GM21360 (cell line): ENCODE data around the gene ZNF260.
"Not testable (repeated sequence)": the region's sequence is repeated elsewhere in the genome, so short reads cannot be mapped to it uniquely, and the experiment has no call there.

ENCODE experiments used
- ATAC-seq: cut with Tn5 transposase; IDR thresholded peaks from one replicate; pipeline ENCODE4 v1.9.1; 2021; ENCODE audit warnings: mild to moderate bottlenecking, moderate library complexity; ENCODE audit not compliant: unreplicated experiment

The ZNF260 gene

DNA sequence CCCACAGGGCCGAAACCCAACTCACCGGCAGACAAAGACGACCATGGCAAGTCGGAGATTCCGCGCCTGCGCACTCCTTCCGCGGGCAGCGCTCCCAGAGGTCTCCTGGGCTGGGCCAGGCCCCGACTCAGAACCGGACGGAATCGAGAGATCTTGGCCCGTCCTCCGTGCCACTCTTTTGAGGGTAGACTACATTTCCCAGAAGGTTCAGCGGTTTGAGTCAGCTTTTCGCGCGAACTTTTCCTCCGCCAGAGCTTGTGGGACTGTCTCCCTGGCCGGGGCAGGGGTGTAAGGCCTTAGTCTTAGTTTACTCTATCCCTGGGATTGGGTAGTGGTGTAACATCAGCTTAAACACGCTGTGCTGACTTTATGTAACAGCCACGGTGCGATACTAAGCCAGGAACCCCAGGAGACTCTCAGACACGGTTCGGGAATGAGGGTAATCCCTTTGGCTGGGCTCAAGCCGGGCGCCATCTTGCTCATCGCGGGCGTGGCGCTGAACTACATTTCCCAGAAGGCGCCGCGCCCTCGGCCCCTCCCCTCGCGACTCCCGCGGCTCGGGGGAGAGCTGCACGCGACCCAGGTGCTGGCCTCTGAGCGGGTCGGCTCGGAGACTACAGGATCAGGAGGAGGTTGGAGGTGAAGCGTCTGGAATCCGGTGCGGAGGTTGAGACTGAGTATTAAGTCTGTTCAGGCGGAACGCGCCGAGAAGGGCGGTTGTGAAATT lies at the start of gene ZNF260:
Gene ZNF260, minus strand, starts transcription at position 78 of the 727 bp plus-strand sequence. CDS start 13,033 bp downstream, outside the sequence.
- ATAC-seq: peak; percentile 74

DNA sequence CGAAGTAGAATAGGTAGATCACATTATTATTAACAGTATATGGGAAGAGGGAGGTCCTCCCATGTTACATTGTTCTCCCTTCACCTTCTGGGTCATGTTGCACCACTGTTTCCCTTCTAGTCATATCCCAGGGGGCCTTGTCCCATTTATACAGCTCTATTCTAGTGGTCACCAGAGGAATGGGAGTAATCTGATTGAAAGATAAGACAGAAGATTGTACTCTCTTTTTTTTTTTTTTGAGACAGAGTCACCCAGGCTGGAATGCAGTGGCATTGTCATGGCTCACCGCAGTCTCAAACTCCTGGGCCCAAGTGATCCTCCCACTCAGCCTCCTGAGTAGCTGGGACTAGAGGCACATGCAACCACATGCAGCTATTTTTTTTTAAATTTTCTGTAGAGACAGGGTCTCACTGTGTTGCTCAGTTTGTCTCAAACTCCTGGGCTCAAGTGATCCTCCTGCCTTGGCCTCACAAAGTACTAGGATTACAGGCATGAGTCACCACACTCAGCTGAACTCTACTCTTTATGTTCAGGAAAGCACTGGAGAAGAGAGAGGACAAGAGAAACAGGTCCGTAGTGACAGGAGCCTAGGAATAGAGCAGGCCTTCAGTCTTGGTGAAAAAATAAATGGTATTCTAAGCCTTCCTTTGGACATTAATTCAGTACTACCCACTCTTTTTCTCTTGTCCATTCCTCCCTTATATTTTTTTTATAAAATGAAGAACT lies 49.4 kb upstream of the ZNF260 start:
- ATAC-seq: no peak

DNA sequence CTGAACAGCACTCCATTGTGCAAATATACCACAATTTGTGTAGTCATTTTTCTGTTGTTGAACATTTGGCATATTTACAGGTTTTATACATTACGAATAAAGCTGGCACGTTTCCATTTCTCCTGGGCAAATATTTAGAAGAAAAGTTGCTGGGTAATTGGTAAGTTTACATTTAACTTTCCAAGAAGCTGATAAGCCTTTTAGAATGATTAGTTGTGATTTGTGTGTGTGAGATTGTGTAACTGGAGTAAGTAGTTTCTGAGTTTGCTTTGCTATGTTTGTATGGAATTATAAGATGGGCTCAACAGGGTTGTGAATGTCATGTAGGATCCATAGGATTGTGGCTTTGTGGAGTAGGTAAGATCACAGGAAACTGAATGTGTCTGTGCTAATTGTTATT lies 46.7 kb upstream of the ZNF260 start:
- ATAC-seq: no peak

DNA sequence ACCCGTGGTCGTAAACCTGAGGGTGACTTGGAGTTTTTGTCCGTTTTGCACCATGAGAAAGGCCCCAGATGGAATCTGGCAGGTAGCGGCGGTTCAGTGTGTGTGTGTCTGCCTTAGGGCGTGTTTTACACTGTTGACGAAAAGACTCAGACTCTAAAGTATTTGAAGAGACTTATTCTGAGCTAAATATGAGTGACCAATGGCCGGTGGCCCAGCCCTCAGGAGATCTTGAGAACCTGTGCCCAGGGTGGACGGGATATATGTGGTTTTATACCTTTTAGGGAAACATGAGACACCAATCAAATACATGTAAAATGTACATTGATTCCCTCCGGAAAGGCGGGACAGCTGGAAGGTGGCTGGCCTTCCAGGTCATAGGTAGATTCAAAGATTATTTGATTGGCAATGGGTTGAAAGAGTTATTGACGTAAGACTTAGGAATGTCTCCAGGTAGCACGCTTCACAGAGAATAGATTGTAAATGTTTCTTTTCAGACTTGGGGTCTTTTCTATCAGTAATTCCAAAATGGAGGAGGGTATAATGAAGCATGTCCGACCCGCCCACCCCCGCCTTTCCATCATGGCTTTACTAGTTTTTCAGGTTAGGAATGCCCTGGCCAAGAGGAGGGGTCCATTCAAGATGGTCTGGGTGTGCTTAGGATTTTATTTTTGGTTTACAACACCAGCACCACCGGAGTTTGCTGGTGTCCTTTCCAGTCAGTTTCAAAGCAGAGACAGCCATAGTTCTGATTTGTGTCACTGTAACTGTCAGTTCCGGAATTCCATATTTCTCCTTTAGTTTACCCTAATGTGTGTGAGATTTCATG lies 46.0 kb upstream of the ZNF260 start:
- ATAC-seq: no peak

DNA sequence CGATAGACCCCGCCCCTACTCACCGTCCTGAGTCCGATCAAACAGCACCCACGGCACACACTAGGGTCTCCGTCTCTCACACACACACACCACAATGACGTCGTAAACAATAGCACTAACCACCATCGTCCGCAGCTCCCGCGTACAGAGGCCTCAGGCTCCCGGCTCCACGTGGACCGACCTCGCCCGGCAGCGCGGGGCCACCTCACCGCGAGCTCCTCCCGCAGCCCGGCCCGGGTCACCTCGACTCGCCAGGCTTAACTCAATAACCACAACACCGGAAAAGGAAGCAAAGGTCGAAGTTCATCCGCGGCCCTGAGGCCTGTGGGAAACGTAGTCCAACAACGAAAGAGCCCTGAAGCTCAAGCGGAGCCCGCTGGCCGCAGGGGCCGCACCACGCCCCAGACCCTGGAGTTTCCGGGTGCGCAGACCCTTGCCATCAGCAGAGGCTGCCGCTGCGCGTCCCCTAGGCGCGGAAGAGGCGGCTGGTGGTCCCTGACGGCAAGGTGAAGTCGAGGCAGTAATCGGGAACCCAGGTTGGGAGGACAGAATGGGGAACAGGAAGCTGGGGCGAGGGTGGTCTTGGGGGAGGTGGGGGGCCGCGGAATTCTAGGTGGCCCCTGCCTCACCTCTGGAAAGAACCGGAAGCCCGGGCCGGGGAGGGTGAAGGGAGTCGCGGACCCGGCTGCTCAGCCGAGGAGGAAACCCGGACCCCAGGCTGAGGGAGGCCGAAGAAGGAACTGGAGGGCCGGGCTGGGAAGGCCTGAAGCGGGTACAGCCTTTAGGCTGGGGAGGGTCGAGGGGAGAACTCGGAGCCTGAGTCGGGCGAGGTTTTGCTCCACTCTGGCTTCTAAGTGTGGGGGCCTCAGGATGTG lies 45.2 kb upstream of the ZNF260 start, which contains the start of gene ZNF529:
Gene ZNF529, minus strand, starts transcription at position 273 of the 875 bp plus-strand sequence. CDS start 946 bp downstream, outside the sequence.
- ATAC-seq: peak; percentile 90

DNA sequence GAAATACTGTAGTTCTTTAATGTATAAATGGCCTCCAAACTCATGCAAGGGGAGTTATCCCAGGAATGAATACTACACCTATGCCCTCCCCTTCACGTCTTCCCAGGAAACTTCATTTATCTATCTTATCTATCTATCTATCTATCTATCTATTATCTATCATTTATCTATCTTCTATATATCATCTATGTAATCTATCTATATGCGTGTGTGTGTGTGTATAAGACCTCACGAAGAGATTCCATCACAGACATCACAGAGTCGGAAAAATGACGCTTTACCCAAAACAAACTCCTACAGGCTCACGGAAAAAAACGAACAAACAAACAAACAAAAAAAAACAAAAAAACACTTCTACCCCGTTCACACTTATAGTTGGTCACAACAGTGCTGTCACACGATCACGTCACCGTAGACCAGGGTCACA lies 44.5 kb upstream of the ZNF260 start:
- no peak for ATAC-seq

DNA sequence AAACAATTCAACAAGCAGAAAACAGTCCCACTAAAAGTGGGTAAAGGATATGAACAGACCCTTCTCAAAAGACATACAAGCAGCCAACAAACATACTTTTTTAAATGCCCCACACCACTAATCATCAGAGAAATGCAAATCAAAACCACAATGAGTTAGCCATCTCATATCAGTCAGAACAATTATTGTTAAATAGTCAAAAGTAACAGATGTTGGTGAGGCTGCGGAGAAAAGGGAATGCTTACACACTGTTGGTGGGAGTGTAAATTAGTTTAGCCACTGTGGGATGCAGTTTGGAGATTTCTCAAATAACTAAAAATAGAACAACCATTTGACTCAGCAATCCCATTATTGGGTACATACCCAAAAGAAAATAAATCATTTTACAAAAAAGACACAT lies 36.3 kb upstream of the ZNF260 start:
- no peak for ATAC-seq

DNA sequence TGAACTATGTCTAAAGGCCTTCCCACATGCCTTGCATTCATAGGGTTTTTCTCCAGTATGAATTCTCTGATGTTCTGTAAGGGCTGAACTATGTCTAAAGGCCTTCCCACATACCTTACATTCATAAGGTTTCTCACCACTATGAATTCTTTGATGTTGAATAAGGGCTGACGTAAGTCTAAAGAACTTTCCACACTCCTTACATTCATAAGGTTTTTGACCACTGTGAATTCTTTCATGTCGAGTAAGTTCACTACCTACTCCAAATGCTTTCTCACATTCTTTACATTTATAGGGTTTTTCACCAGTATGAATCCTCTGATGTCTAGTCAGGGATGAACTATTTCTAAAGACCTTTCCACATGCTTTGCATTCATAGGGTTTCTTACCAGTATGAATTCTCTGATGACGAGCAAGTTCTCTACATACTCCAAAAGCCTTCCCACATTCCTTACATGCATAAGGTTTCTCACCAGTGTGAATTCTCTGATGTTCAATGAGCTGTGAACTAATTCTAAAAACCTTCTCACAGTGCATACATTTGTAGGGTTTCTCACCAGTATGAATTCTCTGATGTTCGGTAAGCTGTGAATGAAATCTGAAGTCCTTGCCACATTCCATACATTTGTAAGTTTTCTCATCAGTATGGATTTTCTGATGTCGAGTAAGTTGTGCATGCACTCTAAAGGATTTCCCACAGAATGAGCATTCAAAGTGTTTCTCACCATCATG lies 19.1 kb upstream of the ZNF260 start:
- no peak for ATAC-seq

DNA sequence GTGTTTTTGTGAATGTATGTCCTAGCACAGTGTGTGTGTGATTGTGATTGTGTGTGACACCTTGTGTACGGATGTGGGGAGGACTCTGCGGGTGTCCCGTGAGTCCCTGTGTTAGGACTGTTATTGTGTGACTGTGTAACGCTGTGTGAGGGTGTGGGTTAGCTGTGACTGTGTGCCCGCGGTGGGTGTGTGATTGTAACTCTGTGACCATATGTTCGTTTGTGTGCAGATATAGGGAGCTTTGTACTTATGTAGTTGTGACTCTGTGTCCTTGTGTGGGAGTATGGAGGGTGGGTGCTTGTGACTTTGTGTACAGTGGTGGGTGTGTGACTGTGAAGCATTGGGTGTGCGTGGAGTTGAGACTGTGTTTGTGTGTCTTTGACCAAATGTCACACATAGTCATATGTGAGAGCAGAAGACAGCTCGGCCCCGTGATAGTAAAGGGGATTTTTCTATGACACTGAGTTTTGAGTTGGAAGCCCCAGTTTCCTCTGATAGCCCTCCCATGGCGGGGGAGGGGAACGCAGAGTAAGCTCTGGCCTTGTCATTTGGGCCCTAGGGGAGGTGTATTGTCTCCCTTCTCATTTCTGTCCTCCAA lies 949 bp upstream of the ZNF260 start:
- peak; percentile 31 for ATAC-seq

DNA sequence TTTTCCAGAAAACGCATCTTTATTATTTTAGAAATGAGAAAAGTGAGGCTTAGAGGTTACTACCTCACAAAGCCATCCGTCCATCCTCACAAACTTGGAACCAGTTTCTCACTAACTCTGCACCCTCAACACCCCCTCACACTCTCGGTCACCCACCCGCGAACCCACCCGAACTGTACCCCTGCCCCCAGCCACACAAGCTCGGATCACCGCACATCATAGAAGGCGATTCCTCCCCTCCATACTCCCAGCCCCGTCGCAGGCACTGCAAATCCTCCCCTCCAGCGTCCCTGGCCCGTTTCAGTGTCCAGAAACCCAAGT lies 238 bp downstream of the ZNF260 start:
- no peak for ATAC-seq

DNA sequence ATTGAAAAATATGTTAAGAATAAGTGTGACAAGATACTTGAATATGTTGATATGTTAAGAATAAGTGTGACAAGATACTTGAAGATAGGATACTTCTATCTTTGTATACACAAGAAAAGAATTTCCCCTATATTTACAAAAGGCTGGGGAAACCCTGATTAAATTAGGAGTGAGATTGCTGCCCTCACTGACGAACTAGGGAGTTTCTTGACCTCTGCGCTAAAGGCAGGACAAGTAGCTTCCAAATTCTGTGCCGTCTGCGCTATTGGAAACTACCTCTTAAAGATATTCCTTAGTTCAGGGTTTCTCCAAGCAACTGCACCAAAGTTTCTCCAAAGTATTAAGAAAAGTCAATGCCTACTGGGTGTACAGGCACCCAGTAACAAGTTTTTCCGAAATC lies 730 bp downstream of the ZNF260 start:
- no peak for ATAC-seq

DNA sequence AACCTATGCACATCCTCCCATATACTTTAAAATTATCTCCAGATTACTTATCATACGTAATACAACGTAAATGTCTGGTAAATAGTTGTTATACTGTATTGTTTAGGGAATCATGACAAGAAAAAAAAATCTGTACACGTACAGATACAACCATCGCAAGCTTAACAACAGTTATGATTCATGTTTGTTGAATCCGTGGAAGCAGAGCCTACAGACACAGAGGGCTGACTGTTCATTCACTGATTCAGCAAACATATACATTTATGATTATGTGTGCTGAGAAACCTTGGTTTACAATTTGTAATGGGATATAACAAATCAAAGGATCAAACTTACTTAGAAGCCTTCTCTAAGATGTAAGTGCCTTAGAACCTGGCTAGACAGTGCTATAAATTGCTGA lies 1.5 kb downstream of the ZNF260 start:
- ATAC-seq: no peak

DNA sequence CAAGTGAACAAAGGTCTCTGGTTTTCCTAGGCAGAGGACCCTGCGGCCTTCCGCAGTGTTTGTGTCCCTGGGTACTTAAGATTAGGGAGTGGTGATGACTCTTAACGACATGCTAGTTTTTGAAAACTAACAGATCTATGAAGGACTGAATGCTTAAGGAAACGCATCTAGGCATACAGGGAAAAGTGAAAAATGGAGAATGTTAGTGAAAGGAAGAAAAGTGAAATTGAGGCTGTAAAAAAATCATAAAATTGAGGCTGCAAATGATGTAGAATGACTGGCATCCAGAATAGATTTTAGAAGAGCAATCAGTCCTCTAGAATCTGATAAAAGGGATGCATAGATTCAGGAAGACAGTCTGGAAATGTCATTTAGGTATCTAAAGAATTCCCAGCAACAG lies 3.5 kb downstream of the ZNF260 start:
- no peak for ATAC-seq

DNA sequence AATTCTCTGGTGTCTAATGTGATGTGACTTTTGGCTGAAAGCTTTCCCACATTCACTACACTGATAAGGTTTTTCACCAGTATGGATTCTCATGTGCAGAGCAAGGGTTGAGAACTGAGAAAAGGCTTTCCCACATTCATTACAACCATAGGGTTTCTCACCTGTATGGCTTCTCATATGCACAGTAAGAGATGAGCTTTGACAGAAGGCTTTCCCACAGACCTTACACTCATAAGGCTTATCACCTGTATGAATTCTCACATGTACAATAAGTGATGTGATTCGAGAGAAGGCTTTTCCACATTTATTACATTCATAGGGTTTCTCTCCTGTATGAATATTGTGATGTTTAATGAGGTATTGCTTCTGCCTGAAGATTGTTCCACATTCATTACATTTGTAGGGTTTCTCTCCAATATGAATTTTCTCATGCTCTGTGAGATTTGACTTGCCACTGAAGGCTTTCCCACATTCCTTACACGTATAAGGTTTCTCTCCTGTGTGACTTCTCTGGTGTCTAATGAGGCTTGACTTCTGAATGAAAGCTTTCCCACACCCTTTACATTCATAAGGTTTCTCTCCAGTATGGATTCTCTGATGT lies 14.0 kb downstream of the ZNF260 start:
- no peak for ATAC-seq

DNA sequence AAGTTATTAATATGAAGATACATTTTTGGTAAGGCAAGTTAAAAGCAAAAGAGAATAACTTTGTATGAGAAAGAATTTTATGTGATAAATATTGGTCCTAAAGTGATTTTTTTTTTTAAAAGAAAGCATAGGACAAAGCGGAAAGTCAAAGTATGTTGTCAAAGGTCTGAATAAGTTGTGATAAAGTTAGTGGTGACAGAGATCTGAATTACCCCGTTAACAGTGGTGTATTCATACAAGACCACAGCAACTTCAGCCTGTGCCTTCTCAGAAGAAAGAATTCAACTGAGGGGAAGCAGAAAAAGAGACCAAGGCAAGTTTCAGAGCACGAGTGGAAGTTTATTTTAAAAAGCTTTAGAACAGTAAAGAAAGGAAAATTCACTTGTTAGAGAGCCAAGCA lies 19.7 kb downstream of the ZNF260 start:
- no peak for ATAC-seq

DNA sequence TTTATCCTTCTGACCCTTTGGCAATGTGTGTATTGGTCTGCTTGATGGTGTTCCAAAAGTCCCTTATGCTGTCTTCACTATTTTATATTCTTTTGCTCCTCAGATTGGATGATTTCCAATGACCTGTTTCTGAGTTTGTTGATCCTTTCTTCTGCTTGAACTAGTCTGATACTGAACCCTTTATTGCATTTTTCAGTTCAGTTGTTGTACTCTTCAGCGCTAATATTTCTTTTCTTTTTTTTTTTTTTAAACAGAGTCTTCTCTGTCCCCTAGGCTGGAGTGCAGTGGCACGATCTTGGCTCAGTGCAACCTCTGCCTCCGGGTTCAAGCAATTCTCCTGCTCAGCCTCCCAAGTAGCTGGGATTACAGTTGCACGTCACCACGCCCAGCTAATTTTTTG lies 26.1 kb downstream of the ZNF260 start:
- ATAC-seq: no peak

DNA sequence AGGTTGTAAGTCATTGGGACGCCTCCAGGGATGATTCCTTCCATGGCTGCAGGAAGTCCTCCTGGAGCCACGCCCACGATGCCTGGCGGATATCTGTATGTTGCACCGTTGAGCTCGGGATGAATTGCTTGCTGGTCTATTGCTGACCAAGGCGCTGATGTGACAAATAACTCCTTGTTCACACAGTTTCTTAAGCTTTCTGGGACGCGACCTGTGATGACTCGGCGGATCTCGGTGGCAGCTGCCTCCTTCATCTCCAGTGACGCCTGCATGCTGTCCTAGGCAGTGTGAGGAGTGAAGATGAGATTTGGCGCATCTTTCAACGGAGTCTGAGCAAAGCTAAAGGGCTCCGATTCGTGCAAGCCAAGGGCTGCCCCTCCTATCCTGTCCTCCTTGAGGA lies 31.1 kb downstream of the ZNF260 start:
- no peak for ATAC-seq

DNA sequence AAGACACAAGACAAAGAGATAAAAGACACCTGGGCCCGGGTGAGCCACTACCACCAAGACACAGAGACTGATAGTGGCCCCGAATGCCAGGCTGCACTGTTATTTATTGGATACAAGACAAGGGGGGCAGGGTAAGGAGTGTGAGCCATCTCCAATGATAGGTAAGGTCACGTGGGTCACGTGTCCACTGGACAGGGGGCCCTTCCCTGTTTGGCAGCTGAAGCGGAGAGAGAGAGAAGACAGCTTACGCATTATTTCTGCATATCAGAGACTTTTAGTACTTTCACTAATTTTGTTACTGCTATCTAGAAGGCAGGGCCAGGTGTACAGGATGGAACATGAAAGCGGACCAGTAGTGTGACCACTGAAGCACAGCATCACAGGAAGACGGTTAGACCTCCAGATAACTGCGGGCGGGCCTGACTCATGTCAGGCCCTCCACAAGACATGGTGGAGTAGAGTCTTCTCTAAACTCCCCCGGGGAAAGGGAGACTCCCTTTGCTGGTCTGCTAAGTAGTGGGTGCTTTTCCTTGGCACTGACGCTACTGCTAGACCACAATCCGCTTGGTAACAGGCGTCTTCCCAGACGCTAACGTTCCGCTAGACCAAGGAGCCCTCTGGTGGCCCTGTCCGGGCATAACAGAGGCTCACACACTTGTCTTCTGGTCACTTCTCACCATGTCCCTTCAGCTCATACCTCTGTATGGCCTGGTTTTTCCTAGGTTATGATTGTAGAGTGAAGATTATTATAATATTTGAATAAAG lies 35.2 kb downstream of the ZNF260 start:
- not testable (repeated sequence) for ATAC-seq
